CD14-positive monocyte (primary cell): ENCODE results near the gene YES1. TPM values are rescaled to one million over a fixed set of nuclear protein-coding genes. Genes with fewer than 3 reads are reported as not detected.

Experiments
- DNase-seq, 3 donors: peaks; one replicate each; pipeline ENCODE4 v3.0.0-alpha.2; 2011 to 2022
- H2AFZ ChIP-seq: 2 replicates; pipeline ENCODE4 v1.6.0; 2012; ENCODE audit warnings: mild to moderate bottlenecking, low read depth, low read length, inconsistent platforms; ENCODE audit not compliant: insufficient read depth, poor library complexity, severe bottlenecking
- H3K27ac ChIP-seq, 2 donors: 1 replicate in 1 of 2; 2 replicates in 1 of 2; pipeline ENCODE4 v1.5.1; 2012 to 2013; ENCODE audit warnings: low read length in 2 of 2, control low read depth in 1 of 2, inconsistent platforms in 1 of 2, low read depth in 1 of 2, mild to moderate bottlenecking in 1 of 2
- H3K27me3 ChIP-seq, 2 donors: one replicate each; pipeline versions ENCODE4 v1.6.0 to v1.6.1; 2011 to 2013; ENCODE audit warnings: low read length in 2 of 2; ENCODE audit not compliant: control insufficient read depth in 2 of 2, insufficient read depth in 2 of 2
- H3K36me3 ChIP-seq, 2 donors: replicated peaks in 1 of 2; 1 replicate in 1 of 2; 2 replicates in 1 of 2; pipeline versions ENCODE4 v1.5.1 to v1.6.1; 2012 to 2013; ENCODE audit warnings: low read length in 2 of 2, control low read depth in 1 of 2, inconsistent platforms in 1 of 2, mild to moderate bottlenecking in 1 of 2; ENCODE audit not compliant: insufficient read depth in 2 of 2, control insufficient read depth in 1 of 2
- H3K4me1 ChIP-seq, 2 donors: 1 replicate in 1 of 2; 2 replicates in 1 of 2; pipeline versions ENCODE4 v1.5.1 to v1.6.1; 2012 to 2013; ENCODE audit warnings: low read length in 2 of 2, control low read depth in 1 of 2, inconsistent platforms in 1 of 2, mild to moderate bottlenecking in 1 of 2, moderate library complexity in 1 of 2; ENCODE audit not compliant: insufficient read depth in 2 of 2, control insufficient read depth in 1 of 2
- H3K4me2 ChIP-seq: replicated peaks from 2 replicates; pipeline ENCODE3; 2012; ENCODE audit warnings: low read length, moderate library complexity, mild to moderate bottlenecking; ENCODE audit not compliant: poor library complexity, severe bottlenecking; ENCODE audit errors: extremely low read depth
- H3K4me3 ChIP-seq, 3 experiments: fragments of 200-600 bp in 1 of 3; sonication (generic) in 1 of 3; replicated peaks in 1 of 3; 1 replicate in 2 of 3; 2 replicates in 1 of 3; pipeline ENCODE4 v1.5.1; 2011 to 2013; ENCODE audit warnings: low read length in 3 of 3, mild to moderate bottlenecking in 3 of 3, control low read depth in 2 of 3, low read depth in 2 of 3, inconsistent platforms in 1 of 3, moderate library complexity in 1 of 3
- H3K79me2 ChIP-seq: 2 replicates; pipeline ENCODE4 v1.6.0; 2012; ENCODE audit warnings: mild to moderate bottlenecking, control low read depth, inconsistent platforms, low read length, moderate library complexity; ENCODE audit not compliant: insufficient read depth
- H3K9ac ChIP-seq: 2 replicates; pipeline ENCODE4 v1.6.0; 2017; ENCODE audit warnings: low read length, mild to moderate bottlenecking; ENCODE audit not compliant: insufficient read depth, poor library complexity, severe bottlenecking
- H3K9me3 ChIP-seq, 2 donors: replicated peaks in 1 of 2; 1 replicate in 1 of 2; 2 replicates in 1 of 2; pipeline versions ENCODE4 v1.5.1 to v1.6.1; 2012 to 2013; ENCODE audit warnings: low read length in 2 of 2, control low read depth in 1 of 2; ENCODE audit not compliant: control insufficient read depth in 1 of 2, insufficient read depth in 1 of 2
- H4K20me1 ChIP-seq: 2 replicates; pipeline ENCODE4 v1.6.0; 2012; ENCODE audit warnings: mild to moderate bottlenecking, low read length, control low read depth, moderate library complexity; ENCODE audit not compliant: insufficient read depth
- H3K27ac Mint-ChIP-seq, 7 donors: one replicate each; pipeline ENCODE4 v1.8.0; 2020; ENCODE audit warnings: mild to moderate bottlenecking in 7 of 7, mixed read lengths in 7 of 7, moderate library complexity in 6 of 7, inconsistent platforms in 2 of 7
- H3K27me3 Mint-ChIP-seq, 3 donors: one replicate each; pipeline ENCODE4 v1.8.0; 2021 to 2022; ENCODE audit warnings: low read depth in 3 of 3, mild to moderate bottlenecking in 3 of 3, mixed read lengths in 3 of 3, moderate library complexity in 3 of 3, inconsistent platforms in 1 of 3
- H3K36me3 Mint-ChIP-seq, 2 donors: one replicate each; pipeline ENCODE4 v1.8.0; 2020; ENCODE audit warnings: mixed read lengths in 2 of 2, inconsistent platforms in 1 of 2, mild to moderate bottlenecking in 1 of 2
- H3K4me1 Mint-ChIP-seq: one replicate; pipeline ENCODE4 v1.8.0; 2020; ENCODE audit warnings: mild to moderate bottlenecking, mixed read lengths
- H3K4me3 Mint-ChIP-seq, 2 donors: one replicate each; pipeline ENCODE4 v1.8.0; 2020; ENCODE audit warnings: mild to moderate bottlenecking in 2 of 2, mixed read lengths in 2 of 2, moderate library complexity in 1 of 2
- H3K9me3 Mint-ChIP-seq, 7 donors: one replicate each; pipeline ENCODE4 v1.8.0; 2020 to 2022; ENCODE audit warnings: mixed read lengths in 7 of 7, mild to moderate bottlenecking in 6 of 7, moderate library complexity in 6 of 7, inconsistent platforms in 2 of 7
- CTCF ChIP-seq: fragments of 200-600 bp; IDR thresholded peaks from one replicate; pipeline ENCODE4 v1.8.0; 2022; ENCODE audit warnings: antibody characterized with exemption, mild to moderate bottlenecking
- WGBS: methylation state at CpG from one replicate; pipeline ENCODE4 v1.1.5; 2013; ENCODE audit warnings: missing lambda C conversion rate; ENCODE audit not compliant: insufficient coverage; 5-methylcytosine and 5-hydroxymethylcytosine counted together
- intact Hi-C, 2 donors: fragments of 100-400 bp; cut with micrococcal nuclease; formaldehyde crosslinking; loops; one replicate each; pipeline versions ENCODE4 v1.15.0 to v1.15.1; 2023
- polyA plus RNA-seq, 3 donors: library from polyadenylated mRNA; depleted of rRNA in 1 of 3; unstranded in 2 of 3; stranded (reverse) in 1 of 3; fragments of 300-500 nt in 2 of 3; fragments of >200 nt in 1 of 3; fragmentation: Illumina TruSeq in 2 of 3; gene quantifications; 1 replicate in 2 of 3; 2 replicates in 1 of 3; pipeline ENCODE4 v1.2.3, GENCODE V29; 2012 to 2021

Gene YES1
- polyA plus RNA-seq, 3 donors: not detected

- Histone ChIP-seq H3K4me1 (peaks cover 7 to 9% of the 10 kb centered on the region in 2 donors), H3K9ac (no peak overlapping the region), H4K20me1 (no peaks in the 10 kb centered on the region), H3K4me3 (no peak overlapping the region), H3K9me3 (peaks cover 0 to 6% of the 10 kb centered on the region in 2 donors), H3K4me2 (no peak overlapping the region), H2AFZ (no peak overlapping the region), H3K36me3 (no peaks in the 10 kb centered on the region), H3K79me2 (no peaks in the 10 kb centered on the region), H3K27me3 (peaks cover 63 to 90% of the 10 kb centered on the region in 2 donors), H3K27ac (no peak overlapping the region)
- no peak for DNase-seq
- Mint-ChIP-seq H3K4me1 (peaks cover 10% of the 10 kb centered on the region), H3K4me3 (peak overlapping the region in 1 of 2 donors; percentile 85), H3K9me3 (peaks cover 3 to 14% (median 6%) of the 10 kb centered on the region in 7 donors), H3K27me3 (peaks cover 84 to 91% (median 87%) of the 10 kb centered on the region in 3 donors), H3K27ac (no peak overlapping the region), H3K36me3 (no peaks in the 10 kb centered on the region)
- 95% methylated on average over 3 of the region's 6 CpGs for WGBS
- intact Hi-C loops: no loop called here
- no peak for TF ChIP-seq CTCF
Observed at GRCh38 chr18:829432-829831, 17.4 kb upstream of the YES1 start.

GRCh38 chr18:827093-827677 is 15.1 kb upstream of the YES1 start:
- peaks cover 0 to 6% of the 10 kb centered on the region in 2 donors for H3K9me3 ChIP-seq
- no CpG with 5 or more reads among the region's 6 CpGs for WGBS
- DNase-seq: no peak
- peak overlapping the region in 1 of 7 donors; percentile 43 for H3K27ac Mint-ChIP-seq
- no peak overlapping the region for H3K9ac ChIP-seq
- no peak overlapping the region for H3K4me2 ChIP-seq
- H3K4me1 ChIP-seq: peaks cover 7 to 9% of the 10 kb centered on the region in 2 donors
- H3K27ac ChIP-seq: no peak overlapping the region
- intact Hi-C loops: no loop called here
- H3K79me2 ChIP-seq: no peaks in the 10 kb centered on the region
- no peaks in the 10 kb centered on the region for H4K20me1 ChIP-seq
- peaks cover 10% of the 10 kb centered on the region for H3K4me1 Mint-ChIP-seq
- no peak overlapping the region for H3K4me3 ChIP-seq
- peaks cover 68 to 89% of the 10 kb centered on the region in 2 donors for H3K27me3 ChIP-seq
- H2AFZ ChIP-seq: no peak overlapping the region
- no peaks in the 10 kb centered on the region for H3K36me3 Mint-ChIP-seq
- H3K4me3 Mint-ChIP-seq: peak overlapping the region in 1 of 2 donors; percentile 70
- peaks cover 3 to 13% (median 6%) of the 10 kb centered on the region in 7 donors for H3K9me3 Mint-ChIP-seq
- TF ChIP-seq CTCF: no peak
- peaks cover 85 to 91% (median 87%) of the 10 kb centered on the region in 3 donors for H3K27me3 Mint-ChIP-seq
- H3K36me3 ChIP-seq: no peaks in the 10 kb centered on the region
